K562 (cell line): ENCODE data around the gene NBEA. TPM values are rescaled to one million over a fixed set of nuclear protein-coding genes. Genes with fewer than 3 reads are reported as not detected.
A peak's percentile ranks its signal among the peaks of the same experiment; 100 is the strongest.

ENCODE experiments used
- ATAC-seq: fragments of 200-7000 bp; cut with Tn5 transposase; 3 replicates; pipeline ENCODE4 v1.9.1; 2020; ENCODE audit warnings: moderate library complexity
- BruUV-seq: library from RNA; stranded (reverse); fragments of 400-500 nt; replicated peaks from 2 replicates; lab custom pipeline; 2021; lab: Mats Ljungman, UMichigan
- CTCF ChIA-PET: fragments of 300-600 bp; formaldehyde crosslinking; extraction: SDS; loops from one replicate; lab custom pipeline; 2021; ENCODE audit warnings: low intra/inter-chr PET ratio; lab: Yijun Ruan, JAX
- POLR2A ChIA-PET: fragments of 300-600, 350-650 bp; sonication (Branson Sonifier 250); formaldehyde crosslinking; extraction: SDS; loops from one replicate; lab custom pipeline; 2021; ENCODE audit warnings: antibody characterized with exemption, inconsistent platforms; lab: Yijun Ruan, JAX
- DNase-seq, 4 experiments: peaks; one replicate each; pipeline versions ENCODE4 v3.0.0 to v3.0.0-alpha.2; 2011 to 2018; ENCODE audit warnings: low spot score in 3 of 4, mixed read lengths in 3 of 4; ENCODE audit errors: extremely low read depth in 1 of 4
- FAIRE-seq: peaks from 2 replicates; lab custom pipeline; 2011; peaks lifted over from hg19 to GRCh38; lab: Jason Lieb, UNC
- H2AFZ ChIP-seq: 2 replicates; pipeline ENCODE4 v1.6.0; 2011; ENCODE audit warnings: low read depth, low read length, control low read depth, inconsistent platforms
- H3K27ac ChIP-seq: fragments of 200-600 bp; 3 replicates; pipeline ENCODE4 v1.8.0; 2011; ENCODE audit warnings: low read depth, mild to moderate bottlenecking, control low read depth, inconsistent platforms, low read length, moderate library complexity, mixed read lengths; ENCODE audit errors: extremely low read depth
- H3K27me3 ChIP-seq, 2 experiments: fragments of 300-600 bp in 1 of 2; 2 replicates in 1 of 2; 3 replicates in 1 of 2; pipeline versions ENCODE4 v1.6.0 to v1.8.0; 2011; ENCODE audit warnings: inconsistent platforms in 2 of 2, low read length in 2 of 2, mild to moderate bottlenecking in 1 of 2, mixed read lengths in 1 of 2, moderate library complexity in 1 of 2; ENCODE audit not compliant: control insufficient read depth in 2 of 2, insufficient read depth in 2 of 2
- H3K36me3 ChIP-seq: fragments of 300-600 bp; 3 replicates; pipeline ENCODE4 v1.8.0; 2011; ENCODE audit warnings: mild to moderate bottlenecking, low read length, inconsistent platforms; ENCODE audit not compliant: control insufficient read depth, insufficient read depth
- H3K4me1 ChIP-seq, 2 experiments: fragments of 200-600 bp in 1 of 2; replicated peaks in 1 of 2; 2 replicates in 1 of 2; 3 replicates in 1 of 2; pipeline versions ENCODE4 v1.5.1 to v1.8.0; 2011; ENCODE audit warnings: inconsistent platforms in 2 of 2, low read length in 2 of 2, mild to moderate bottlenecking in 1 of 2, mixed read lengths in 1 of 2, moderate library complexity in 1 of 2; ENCODE audit not compliant: control insufficient read depth in 2 of 2, insufficient read depth in 2 of 2
- H3K4me2 ChIP-seq: 2 replicates; pipeline ENCODE4 v1.6.1; 2011; ENCODE audit warnings: low read length, control low read depth, inconsistent platforms, mixed read lengths; ENCODE audit not compliant: insufficient read depth
- H3K4me3 ChIP-seq: fragments of 200-600 bp; sonication (generic), shearing (Covaris generic); 2 replicates; pipeline ENCODE4 v1.5.1; 2016; ENCODE audit warnings: control low read depth, inconsistent platforms
- H3K79me2 ChIP-seq: fragments of 200-600 bp; 3 replicates; pipeline ENCODE4 v1.8.0; 2011; ENCODE audit warnings: low read length, inconsistent platforms; ENCODE audit not compliant: control insufficient read depth, insufficient read depth
- H3K9ac ChIP-seq, 2 experiments: 2 replicates each; pipeline versions ENCODE4 v1.6.0 to v1.6.1; 2011; ENCODE audit warnings: low read depth in 2 of 2, low read length in 2 of 2, control low read depth in 1 of 2, inconsistent platforms in 1 of 2, mild to moderate bottlenecking in 1 of 2, mixed read lengths in 1 of 2; ENCODE audit not compliant: insufficient read depth in 1 of 2
- H3K9me1 ChIP-seq: one replicate; pipeline ENCODE4 v1.6.0; 2011; ENCODE audit warnings: inconsistent platforms, mild to moderate bottlenecking, low read length, moderate library complexity; ENCODE audit not compliant: control insufficient read depth, insufficient read depth
- H3K9me3 ChIP-seq: replicated peaks from 2 replicates; pipeline ENCODE4 v1.5.1; 2011; ENCODE audit warnings: low read depth, low read length, inconsistent platforms; ENCODE audit not compliant: control insufficient read depth, insufficient read depth
- H4K20me1 ChIP-seq: replicated peaks from 2 replicates; pipeline ENCODE4 v1.6.1; 2011; ENCODE audit warnings: low read length, inconsistent platforms, mixed read lengths; ENCODE audit not compliant: control insufficient read depth, insufficient read depth
- DIDO1 ChIP-seq: fragments of 450-650 bp; IDR thresholded peaks from 2 replicates; pipeline ENCODE4 v1.6.1; 2016; ENCODE audit warnings: low read depth, missing biosample characterization, missing genetic modification characterization
- EP300 ChIP-seq: IDR thresholded peaks from 2 replicates; pipeline ENCODE4 v1.6.1; 2012; ENCODE audit warnings: low read length, improper control_type of control experiment
- ESRRB ChIP-seq: fragments of 250-450 bp; sonication (Bioruptor Pico); IDR thresholded peaks from 2 replicates; pipeline ENCODE4 v1.5.0; 2020; ENCODE audit warnings: mild to moderate bottlenecking, moderate library complexity, borderline replicate concordance
- GATAD2B ChIP-seq: fragments of 450-650 bp; IDR thresholded peaks from 2 replicates; pipeline ENCODE4 v1.6.1; 2017; ENCODE audit warnings: mild to moderate bottlenecking, borderline replicate concordance
- HMG20B ChIP-seq: fragments of 250-450 bp; sonication (Bioruptor Pico); IDR thresholded peaks from 2 replicates; pipeline ENCODE4 v1.5.0; 2021; ENCODE audit warnings: mild to moderate bottlenecking
- KLF16 ChIP-seq: IDR thresholded peaks from 2 replicates; pipeline ENCODE4 v1.6.1; 2016; ENCODE audit warnings: antibody characterized with exemption
- NCOA6 ChIP-seq: fragments of 450-650 bp; IDR thresholded peaks from 2 replicates; pipeline ENCODE4 v1.6.1; 2017; ENCODE audit warnings: mild to moderate bottlenecking
- RAD21 ChIP-seq, 2 experiments: fragments of 250-450 bp in 1 of 2; fragments of 450-650 bp in 1 of 2; sonication (Bioruptor Pico) in 1 of 2; formaldehyde crosslinking in 1 of 2; IDR thresholded peaks in 1 of 2; conservative IDR thresholded peaks in 1 of 2; 2 replicates each; pipeline versions ENCODE4 v1.4.0 to v1.8.0; 2020 to 2022; ENCODE audit warnings: mild to moderate bottlenecking in 2 of 2, moderate library complexity in 1 of 2
- RHOXF2B ChIP-seq: fragments of 250-450 bp; sonication (Bioruptor Pico); conservative IDR thresholded peaks from 2 replicates; pipeline ENCODE4 v1.5.1; 2021
- RUNX1 ChIP-seq: sonication (generic); IDR thresholded peaks from 2 replicates; pipeline ENCODE4 v1.6.1; 2016; ENCODE audit warnings: antibody characterized with exemption, low read depth
- SLC30A9 ChIP-seq: fragments of 250-450 bp; sonication (Bioruptor Pico); IDR thresholded peaks from 2 replicates; pipeline ENCODE4 v1.8.0; 2022; ENCODE audit warnings: mild to moderate bottlenecking, moderate library complexity
- SMARCB1 ChIP-seq: IDR thresholded peaks from 2 replicates; pipeline ENCODE4 v1.6.1; 2011; ENCODE audit warnings: improper control_type of control experiment, low read depth; ENCODE audit not compliant: insufficient read length
- ZNF212 ChIP-seq: fragments of 450-650 bp; formaldehyde crosslinking; IDR thresholded peaks from 2 replicates; pipeline ENCODE4 v1.4.0; 2020; ENCODE audit warnings: mild to moderate bottlenecking
- ZNF436 ChIP-seq: fragments of 250-450, 450-650 bp; sonication (Bioruptor Pico); formaldehyde crosslinking; IDR thresholded peaks from 2 replicates; pipeline ENCODE4 v1.7.0; 2020; ENCODE audit warnings: mild to moderate bottlenecking
- WGBS: fragments of 100-300 bp; shearing (Covaris generic); methylation state at CpG from one replicate; pipeline ENCODE4 v1.1.6; 2016; ENCODE audit warnings: low coverage, mixed read lengths; ENCODE audit not compliant: insufficient coverage; ENCODE audit errors: missing lambda C conversion rate; 5-methylcytosine and 5-hydroxymethylcytosine counted together
- in situ Hi-C: fragments of 300-500 bp; cut with MboI; formaldehyde crosslinking; loops from 4 replicates; pipeline ENCODE4 v1.15.0; 2018; ENCODE audit warnings: inconsistent platforms, mixed read lengths
- intact Hi-C: fragments of 100-400 bp; cut with micrococcal nuclease; formaldehyde crosslinking; loops from 2 replicates; pipeline ENCODE4 v1.14.2; 2022
- polyA plus RNA-seq, 8 experiments: library from polyadenylated mRNA; depleted of rRNA in 4 of 8; stranded (reverse) in 5 of 8; unstranded in 3 of 8; fragments of >200 nt; fragmentation: Nextera tagmentation in 2 of 8; fragmentation: Illumina TruSeq in 1 of 8; extraction: Ambion mirVana in 2 of 8; extraction: Trizol in 1 of 8; gene quantifications; 2 replicates each; pipeline versions ENCODE4 v1.2.1 to v1.2.3, GENCODE V29; 2011 to 2014; ENCODE audit warnings: inconsistent platforms in 1 of 8, missing spikeins in 1 of 8
- total RNA-seq, 7 experiments: library from RNA; depleted of rRNA in 6 of 7; stranded (reverse); fragments of >200 nt in 6 of 7; fragmentation: Illumina TruSeq in 2 of 7; extraction: Trizol in 2 of 7; gene quantifications; 2 replicates each; pipeline versions ENCODE4 v1.2.1 to v1.2.3, GENCODE V29; 2011 to 2021; ENCODE audit warnings: low replicate concordance in 1 of 7
- TF ChIP-seq, protein P1 (sequence below): sonication (generic); formaldehyde crosslinking; IDR thresholded peaks from 2 replicates; pipeline ENCODE4 v1.8.0; 2022; ENCODE audit warnings: mild to moderate bottlenecking, missing genetic modification reagents

NBEA gene
- total and polyA plus RNA-seq, 9 of the 15 experiments (the other 6 are each of a cell fraction or from before 2014, with no cell fraction given) = 0.03 to 0.94 (median 0.05) TPM; not detected in 2

DNA sequence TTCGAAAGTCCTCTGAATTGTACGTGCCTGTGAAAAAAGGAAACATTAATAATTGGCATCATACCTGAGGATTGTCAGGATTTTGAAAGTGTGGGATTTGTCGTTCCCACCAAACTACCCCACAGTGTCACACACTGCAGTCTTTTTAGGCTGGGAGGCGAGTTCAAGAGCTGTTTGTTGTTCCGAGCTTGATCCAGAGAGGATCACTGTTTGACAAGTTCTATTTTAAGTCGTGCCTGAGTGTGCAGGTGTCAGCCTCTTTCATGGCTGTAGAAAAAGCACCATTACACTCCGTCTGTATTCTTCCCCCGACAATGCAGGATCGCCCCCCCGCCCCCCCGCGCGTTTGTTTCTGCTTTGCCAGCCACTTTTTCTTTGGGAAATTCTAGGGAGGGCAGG is 635 bp upstream of the NBEA start:
- Histone ChIP-seq H3K9ac (no peak overlapping the region), H3K4me2 (peak overlapping the region; percentile 49; the same call in 1 of the 2 replicates), H3K4me1 (peaks cover 0 to 9% of the 10 kb centered on the region in 2 experiments; a peak in 2 of 5 replicates), H3K79me2 (no peaks in the 10 kb centered on the region), H3K4me3 (no peak overlapping the region), H2AFZ (0 out of 2 replicates have a peak overlapping the region, but pooled peaks have one; percentile 63), H3K27me3 (no peaks in the 10 kb centered on the region), H3K27ac (no peak overlapping the region), H3K36me3 (no peaks in the 10 kb centered on the region), H3K9me3 (no peaks in the 10 kb centered on the region), H4K20me1 (no peaks in the 10 kb centered on the region), H3K9me1 (no peaks in the 10 kb centered on the region)
- intact Hi-C loops (no loop called here), in situ Hi-C loops (no loop called here)
- BruUV-seq = no TSS peak
- no peak for DNase-seq
- CTCF ChIA-PET = no interaction called here
- FAIRE-seq = no peak
- ATAC-seq = no peak
- 8% methylated on average over 7 of the region's 13 CpGs for WGBS
- TF ChIP-seq, protein P1, sequence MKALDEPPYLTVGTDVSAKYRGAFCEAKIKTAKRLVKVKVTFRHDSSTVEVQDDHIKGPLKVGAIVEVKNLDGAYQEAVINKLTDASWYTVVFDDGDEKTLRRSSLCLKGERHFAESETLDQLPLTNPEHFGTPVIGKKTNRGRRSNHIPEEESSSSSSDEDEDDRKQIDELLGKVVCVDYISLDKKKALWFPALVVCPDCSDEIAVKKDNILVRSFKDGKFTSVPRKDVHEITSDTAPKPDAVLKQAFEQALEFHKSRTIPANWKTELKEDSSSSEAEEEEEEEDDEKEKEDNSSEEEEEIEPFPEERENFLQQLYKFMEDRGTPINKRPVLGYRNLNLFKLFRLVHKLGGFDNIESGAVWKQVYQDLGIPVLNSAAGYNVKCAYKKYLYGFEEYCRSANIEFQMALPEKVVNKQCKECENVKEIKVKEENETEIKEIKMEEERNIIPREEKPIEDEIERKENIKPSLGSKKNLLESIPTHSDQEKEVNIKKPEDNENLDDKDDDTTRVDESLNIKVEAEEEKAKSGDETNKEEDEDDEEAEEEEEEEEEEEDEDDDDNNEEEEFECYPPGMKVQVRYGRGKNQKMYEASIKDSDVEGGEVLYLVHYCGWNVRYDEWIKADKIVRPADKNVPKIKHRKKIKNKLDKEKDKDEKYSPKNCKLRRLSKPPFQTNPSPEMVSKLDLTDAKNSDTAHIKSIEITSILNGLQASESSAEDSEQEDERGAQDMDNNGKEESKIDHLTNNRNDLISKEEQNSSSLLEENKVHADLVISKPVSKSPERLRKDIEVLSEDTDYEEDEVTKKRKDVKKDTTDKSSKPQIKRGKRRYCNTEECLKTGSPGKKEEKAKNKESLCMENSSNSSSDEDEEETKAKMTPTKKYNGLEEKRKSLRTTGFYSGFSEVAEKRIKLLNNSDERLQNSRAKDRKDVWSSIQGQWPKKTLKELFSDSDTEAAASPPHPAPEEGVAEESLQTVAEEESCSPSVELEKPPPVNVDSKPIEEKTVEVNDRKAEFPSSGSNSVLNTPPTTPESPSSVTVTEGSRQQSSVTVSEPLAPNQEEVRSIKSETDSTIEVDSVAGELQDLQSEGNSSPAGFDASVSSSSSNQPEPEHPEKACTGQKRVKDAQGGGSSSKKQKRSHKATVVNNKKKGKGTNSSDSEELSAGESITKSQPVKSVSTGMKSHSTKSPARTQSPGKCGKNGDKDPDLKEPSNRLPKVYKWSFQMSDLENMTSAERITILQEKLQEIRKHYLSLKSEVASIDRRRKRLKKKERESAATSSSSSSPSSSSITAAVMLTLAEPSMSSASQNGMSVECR (CRISPR knock-in tag) = no peak
- TF ChIP-seq SLC30A9 (CRISPR knock-in tag) (no peak), KLF16 (no peak), DIDO1 (tag) (no peak), SMARCB1 (no peak), ZNF436 (CRISPR knock-in tag) (no peak), GATAD2B (no peak), ESRRB (CRISPR knock-in tag) (no peak), RAD21 (CRISPR knock-in tag; conservative IDR thresholded peaks at IDR 0.05 in 1 of 2, IDR thresholded peaks at IDR 0.05 in 1 of 2) (no peak), RHOXF2B (CRISPR knock-in tag) (no peak), HMG20B (CRISPR knock-in tag) (no peak), ZNF212 (no peak), EP300 (no peak), NCOA6 (no peak), RUNX1 (no peak)
- POLR2A ChIA-PET = no interaction called here
